ENCODE data around the gene GRK1. TPM values are rescaled to one million over a fixed set of nuclear protein-coding genes. Genes with fewer than 3 reads are reported as not detected.
A peak's percentile ranks its signal among the peaks of the same experiment; 100 is the strongest.

Gene GRK1
- total and polyA plus RNA-seq, 2 of the 13 experiments (the other 11 are each of a cell fraction or from before 2014, with no cell fraction given), result 0.07 to 0.12 TPM

GRCh38 chr13:113742000-113742441, 75.0 kb downstream of the GRK1 start (continued):
- TF ChIP-seq DDIT3 (CRISPR knock-in tag; IDR thresholded peaks at IDR 0.05) (no peak), ZNF33A (CRISPR knock-in tag; IDR thresholded peaks at IDR 0.05; ENCODE audit: borderline replicate concordance) (no peak), ZNF350 (CRISPR knock-in tag; IDR thresholded peaks at IDR 0.05; ENCODE audit: borderline replicate concordance, low read depth) (0 out of 2 replicates have a peak, but pooled peaks have one; percentile 16), PAWR (CRISPR knock-in tag; IDR thresholded peaks at IDR 0.05; ENCODE audit: borderline replicate concordance) (no peak), ZNF709 (CRISPR knock-in tag; IDR thresholded peaks at IDR 0.05) (no peak), ZNF121 (CRISPR knock-in tag; IDR thresholded peaks at IDR 0.05) (peak; percentile 29; the same call in 1 of the 2 replicates), ZKSCAN8 (CRISPR knock-in tag; IDR thresholded peaks at IDR 0.05; ENCODE audit: borderline replicate concordance) (0 out of 2 replicates have a peak, but pooled peaks have one; percentile 20), ZNF768 (CRISPR knock-in tag; IDR thresholded peaks at IDR 0.05) (no peak), SP140L (CRISPR knock-in tag; IDR thresholded peaks at IDR 0.05; ENCODE audit: borderline replicate concordance) (no peak), ZFX (CRISPR knock-in tag; IDR thresholded peaks at IDR 0.05; ENCODE audit: low read depth) (peak; percentile 47), PCBP1 (IDR thresholded peaks at IDR 0.05; ENCODE audit: borderline replicate concordance, low read depth, low read length) (no peak), ZNF572 (CRISPR knock-in tag; IDR thresholded peaks at IDR 0.05) (no peak), ZNF839 (CRISPR knock-in tag; IDR thresholded peaks at IDR 0.05; ENCODE audit: borderline replicate concordance) (0 out of 2 replicates have a peak, but pooled peaks have one; percentile 31), PLSCR1 (CRISPR knock-in tag; IDR thresholded peaks at IDR 0.05; ENCODE audit: borderline replicate concordance) (no peak), ZKSCAN1 (IDR thresholded peaks at IDR 0.05; ENCODE audit: low read length) (no peak), SALL1 (CRISPR knock-in tag; IDR thresholded peaks at IDR 0.05) (peak; percentile 63), ZNF207 (IDR thresholded peaks at IDR 0.05; ENCODE audit: borderline replicate concordance) (no peak), GFI1 (CRISPR knock-in tag; IDR thresholded peaks at IDR 0.05; ENCODE audit: borderline replicate concordance) (no peak), NFIB (CRISPR knock-in tag; IDR thresholded peaks at IDR 0.05; ENCODE audit: borderline replicate concordance) (no peak), SPEN (CRISPR knock-in tag; IDR thresholded peaks at IDR 0.05; ENCODE audit: low read depth) (no peak), DPF2 (CRISPR knock-in tag; IDR thresholded peaks at IDR 0.05; ENCODE audit: borderline replicate concordance, low read depth) (no peak), RBAK (CRISPR knock-in tag; IDR thresholded peaks at IDR 0.05) (no peak), FOXK2 (IDR thresholded peaks at IDR 0.05) (no peak), BCL3 (CRISPR knock-in tag; IDR thresholded peaks at IDR 0.05) (no peak), MBD4 (IDR thresholded peaks at IDR 0.05; ENCODE audit: borderline replicate concordance, low read length) (no peak), RBFOX2 (IDR thresholded peaks at IDR 0.05; ENCODE audit: low read depth, low read length) (no peak), ZSCAN12 (CRISPR knock-in tag; IDR thresholded peaks at IDR 0.05) (no peak), ZNF3 (CRISPR knock-in tag; IDR thresholded peaks at IDR 0.05) (no peak), DBP (CRISPR knock-in tag; IDR thresholded peaks at IDR 0.05; ENCODE audit: not compliant biosample characterization) (no peak), ELF3 (CRISPR knock-in tag; IDR thresholded peaks at IDR 0.05) (no peak)
- TF ChIP-seq, protein P1, sequence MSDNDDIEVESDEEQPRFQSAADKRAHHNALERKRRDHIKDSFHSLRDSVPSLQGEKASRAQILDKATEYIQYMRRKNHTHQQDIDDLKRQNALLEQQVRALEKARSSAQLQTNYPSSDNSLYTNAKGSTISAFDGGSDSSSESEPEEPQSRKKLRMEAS (IDR thresholded peaks at IDR 0.05), result peak; percentile 71; the same call in 1 of the 2 replicates

Measured in HepG2 (cell line).